Type B pancreatic cell (in vitro differentiated cells): ENCODE results near the gene ATF7IP. TPM values are rescaled to one million over a fixed set of nuclear protein-coding genes. Genes with fewer than 3 reads are reported as not detected.

ENCODE experiments used
- DNase-seq: peaks from one replicate; pipeline ENCODE4 v3.0.0; 2021; ENCODE audit warnings: mixed read lengths; ENCODE audit not compliant: unreplicated experiment; ENCODE audit errors: extremely low spot score
- H3K27ac Mint-ChIP-seq: 2 replicates; pipeline ENCODE4 v1.8.0; 2021; ENCODE audit warnings: mild to moderate bottlenecking, mixed read lengths
- H3K27me3 Mint-ChIP-seq: 2 replicates; pipeline ENCODE4 v1.8.0; 2021; ENCODE audit warnings: mixed read lengths
- H3K36me3 Mint-ChIP-seq: 2 replicates; pipeline ENCODE4 v1.8.0; 2021; ENCODE audit warnings: mixed read lengths
- H3K4me1 Mint-ChIP-seq: one replicate; pipeline ENCODE4 v1.8.0; 2021; ENCODE audit warnings: mixed read lengths; ENCODE audit not compliant: unreplicated experiment
- H3K4me3 Mint-ChIP-seq: 2 replicates; pipeline ENCODE4 v1.8.0; 2021; ENCODE audit warnings: mild to moderate bottlenecking, mixed read lengths
- H3K9me3 Mint-ChIP-seq: 2 replicates; pipeline ENCODE4 v1.8.0; 2021; ENCODE audit warnings: mixed read lengths
- total RNA-seq: library from RNA; stranded (reverse); gene quantifications from 2 replicates; pipeline ENCODE4 v1.2.1, GENCODE V29; 2021; ENCODE audit warnings: low replicate concordance
- TF ChIP-seq, protein P1 (sequence below): fragments of 200-600 bp; sonication (generic); conservative IDR thresholded peaks from 2 replicates; pipeline ENCODE4 v1.5.0; 2021; ENCODE audit warnings: antibody characterized with exemption, mild to moderate bottlenecking

Gene ATF7IP
- total RNA-seq, 1 donor from 2014 or later: 102 TPM

DNA sequence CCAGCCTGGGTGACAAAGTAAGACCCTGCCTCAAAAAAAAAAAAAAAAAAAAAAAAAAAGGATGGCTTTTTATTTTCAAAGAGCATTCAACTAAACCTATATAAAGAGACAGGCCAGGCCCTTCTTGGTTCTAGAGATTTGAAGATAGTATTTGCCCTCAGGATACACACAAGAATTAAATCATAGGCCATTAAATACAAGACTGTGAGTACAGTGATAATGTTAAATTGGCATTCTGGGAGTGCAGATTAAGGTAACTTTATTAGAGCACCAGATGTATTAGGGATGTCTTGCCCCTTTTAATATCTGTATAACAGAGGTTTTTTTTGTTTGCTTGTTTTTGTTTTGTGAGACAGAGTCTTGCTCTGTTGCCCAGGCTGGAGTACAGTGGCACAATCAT is 61.3 kb downstream of the ATF7IP start:
- no peak overlapping the region for H3K27ac Mint-ChIP-seq
- no peak for DNase-seq
- H3K36me3 Mint-ChIP-seq: peaks cover 86% of the 10 kb centered on the region
- H3K4me3 Mint-ChIP-seq: no peak overlapping the region
- peaks cover 21% of the 10 kb centered on the region for H3K9me3 Mint-ChIP-seq
- TF ChIP-seq, protein P1, sequence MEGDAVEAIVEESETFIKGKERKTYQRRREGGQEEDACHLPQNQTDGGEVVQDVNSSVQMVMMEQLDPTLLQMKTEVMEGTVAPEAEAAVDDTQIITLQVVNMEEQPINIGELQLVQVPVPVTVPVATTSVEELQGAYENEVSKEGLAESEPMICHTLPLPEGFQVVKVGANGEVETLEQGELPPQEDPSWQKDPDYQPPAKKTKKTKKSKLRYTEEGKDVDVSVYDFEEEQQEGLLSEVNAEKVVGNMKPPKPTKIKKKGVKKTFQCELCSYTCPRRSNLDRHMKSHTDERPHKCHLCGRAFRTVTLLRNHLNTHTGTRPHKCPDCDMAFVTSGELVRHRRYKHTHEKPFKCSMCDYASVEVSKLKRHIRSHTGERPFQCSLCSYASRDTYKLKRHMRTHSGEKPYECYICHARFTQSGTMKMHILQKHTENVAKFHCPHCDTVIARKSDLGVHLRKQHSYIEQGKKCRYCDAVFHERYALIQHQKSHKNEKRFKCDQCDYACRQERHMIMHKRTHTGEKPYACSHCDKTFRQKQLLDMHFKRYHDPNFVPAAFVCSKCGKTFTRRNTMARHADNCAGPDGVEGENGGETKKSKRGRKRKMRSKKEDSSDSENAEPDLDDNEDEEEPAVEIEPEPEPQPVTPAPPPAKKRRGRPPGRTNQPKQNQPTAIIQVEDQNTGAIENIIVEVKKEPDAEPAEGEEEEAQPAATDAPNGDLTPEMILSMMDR: no peak
- H3K4me1 Mint-ChIP-seq: no peaks in the 10 kb centered on the region
- no peaks in the 10 kb centered on the region for H3K27me3 Mint-ChIP-seq

DNA sequence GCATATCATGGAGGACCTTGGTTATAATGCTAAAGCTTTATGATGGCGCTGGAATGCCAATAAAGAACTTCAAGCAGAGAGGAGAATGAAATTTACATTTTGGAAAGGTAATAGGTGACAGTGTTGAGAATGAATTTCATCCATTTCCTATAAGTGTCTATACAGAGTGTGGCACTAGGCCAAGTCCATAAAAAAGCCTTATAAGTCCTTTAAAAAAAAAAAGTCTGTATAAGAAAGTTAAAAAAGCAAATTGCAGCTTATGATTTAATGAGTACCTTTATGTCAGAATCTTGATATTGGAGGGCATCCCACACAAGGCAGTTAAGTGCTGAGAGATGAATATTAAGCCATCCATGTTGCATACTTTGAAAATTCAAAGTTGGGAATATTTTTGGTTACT is 62.4 kb downstream of the ATF7IP start:
- Mint-ChIP-seq H3K27me3 (no peaks in the 10 kb centered on the region), H3K4me1 (no peaks in the 10 kb centered on the region), H3K36me3 (peaks cover 80% of the 10 kb centered on the region), H3K4me3 (no peak overlapping the region), H3K9me3 (peaks cover 13% of the 10 kb centered on the region), H3K27ac (no peak overlapping the region)
- TF ChIP-seq, protein P1: no peak
- no peak for DNase-seq

DNA sequence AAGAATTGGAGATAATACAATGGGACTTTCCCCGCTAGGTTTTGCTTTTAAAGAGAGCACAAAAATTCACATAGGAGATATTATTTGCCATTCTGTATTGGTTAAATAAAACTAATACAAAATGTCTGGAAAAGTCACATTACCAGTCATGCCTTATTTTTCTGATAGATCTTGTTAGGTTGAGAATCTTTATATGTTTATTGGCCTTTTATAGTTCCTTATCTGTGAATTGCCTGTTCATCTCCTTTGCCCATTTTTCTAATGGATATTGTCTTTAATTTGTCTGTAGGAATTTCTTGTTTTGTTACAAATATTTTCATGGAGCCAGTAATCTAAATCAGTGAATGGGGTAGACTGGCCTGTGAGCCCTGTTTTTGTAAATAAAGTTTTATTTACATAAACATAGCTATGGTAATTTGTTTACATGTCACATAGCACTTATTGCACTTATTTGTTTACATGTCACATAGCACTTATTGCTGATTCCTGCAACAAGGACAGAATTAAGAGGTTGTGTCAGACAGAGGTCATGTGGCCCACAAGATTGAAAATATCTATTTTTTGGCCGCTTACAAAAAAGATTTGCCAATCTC is 65.0 kb downstream of the ATF7IP start:
- Mint-ChIP-seq H3K9me3 (peaks cover 7% of the 10 kb centered on the region), H3K27ac (no peak overlapping the region)
- DNase-seq: no peak

DNA sequence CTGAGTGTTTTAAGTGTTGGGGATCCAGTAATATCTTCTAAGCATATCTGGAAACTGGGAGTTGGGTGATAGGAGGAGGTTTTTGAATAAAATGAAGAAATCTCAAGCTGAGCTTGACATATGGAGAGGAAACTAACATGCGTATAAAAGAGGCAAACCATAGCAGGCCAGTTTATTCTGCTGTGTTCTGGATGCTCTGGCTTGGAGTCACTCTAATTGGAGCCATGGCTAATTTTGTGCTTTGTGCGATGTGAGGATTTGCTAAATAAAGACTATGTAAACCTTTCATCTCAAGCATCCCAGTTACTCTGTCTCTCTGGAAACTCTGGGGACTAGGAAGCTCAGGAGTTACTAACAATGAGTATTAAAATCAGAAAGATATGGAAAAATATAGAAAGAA is 66.5 kb downstream of the ATF7IP start:
- peaks cover 7% of the 10 kb centered on the region for H3K9me3 Mint-ChIP-seq
- no peaks in the 10 kb centered on the region for H3K4me1 Mint-ChIP-seq
- peaks cover 67% of the 10 kb centered on the region for H3K36me3 Mint-ChIP-seq
- no peak overlapping the region for H3K4me3 Mint-ChIP-seq
- no peaks in the 10 kb centered on the region for H3K27me3 Mint-ChIP-seq
- no peak for DNase-seq
- TF ChIP-seq, protein P1: no peak
- H3K27ac Mint-ChIP-seq: no peak overlapping the region

More for the DNA sequence above, 65.0 kb downstream of the ATF7IP start:
- Mint-ChIP-seq H3K4me3 (no peak overlapping the region), H3K27me3 (no peaks in the 10 kb centered on the region), H3K4me1 (no peaks in the 10 kb centered on the region), H3K36me3 (peaks cover 68% of the 10 kb centered on the region)
- TF ChIP-seq, protein P1: no peak

DNA sequence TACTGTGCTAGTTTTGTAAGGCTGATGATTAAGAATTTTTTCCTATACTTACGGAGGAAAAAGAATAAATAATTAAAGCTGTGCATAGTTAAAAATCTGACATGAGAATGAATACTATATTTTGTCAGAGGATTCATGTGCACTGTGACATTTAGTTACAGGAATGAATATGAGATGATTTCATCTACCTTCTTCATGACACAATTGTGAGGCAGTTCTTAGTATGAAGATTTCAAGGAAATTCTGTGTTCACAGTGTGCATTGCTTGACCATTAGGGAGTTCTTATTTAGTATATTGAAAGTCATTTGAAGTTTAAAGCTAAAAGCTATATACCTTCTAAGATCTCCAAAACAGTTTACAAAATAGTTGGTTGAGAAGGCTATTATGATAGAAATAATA is 70.1 kb downstream of the ATF7IP start:
- Mint-ChIP-seq H3K9me3 (no peaks in the 10 kb centered on the region), H3K27ac (no peak overlapping the region), H3K36me3 (peaks cover 62% of the 10 kb centered on the region), H3K4me1 (no peaks in the 10 kb centered on the region), H3K4me3 (no peak overlapping the region), H3K27me3 (no peaks in the 10 kb centered on the region)
- TF ChIP-seq, protein P1: no peak
- DNase-seq: no peak
